ENCODE measurements around the gene MAD1L1. TPM values are rescaled to one million over a fixed set of nuclear protein-coding genes. Genes with fewer than 3 reads are reported as not detected.

The MAD1L1 gene
- total RNA-seq, 1 experiment from 2014 or later, result 184 TPM

GRCh38 chr7:2201686-2202360 is 30.9 kb downstream of the MAD1L1 start:
- DNase-seq (ENCODE audit: low read depth), result no peak

DNA sequence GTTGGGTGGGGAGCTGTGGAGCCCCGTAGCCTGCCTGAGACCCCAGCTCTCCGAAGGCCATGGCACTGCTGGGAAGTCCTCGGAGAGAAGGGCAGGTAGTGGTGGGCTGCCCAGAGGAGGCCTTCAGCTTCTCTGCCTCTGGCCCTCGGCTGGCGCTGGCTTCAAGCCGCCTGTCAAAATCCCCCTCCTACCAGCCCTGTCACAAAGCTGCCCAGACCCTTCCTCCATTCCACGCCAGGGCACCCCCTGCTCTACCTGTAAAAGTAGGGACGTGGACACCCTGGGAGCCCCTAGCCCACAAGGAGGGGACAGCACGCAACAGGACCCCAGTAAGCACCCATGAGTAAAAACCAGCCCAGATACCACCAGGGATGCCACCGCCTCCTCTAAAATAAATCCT is 31.6 kb downstream of the MAD1L1 start:
- DNase-seq (ENCODE audit: low read depth), result no peak

DNA sequence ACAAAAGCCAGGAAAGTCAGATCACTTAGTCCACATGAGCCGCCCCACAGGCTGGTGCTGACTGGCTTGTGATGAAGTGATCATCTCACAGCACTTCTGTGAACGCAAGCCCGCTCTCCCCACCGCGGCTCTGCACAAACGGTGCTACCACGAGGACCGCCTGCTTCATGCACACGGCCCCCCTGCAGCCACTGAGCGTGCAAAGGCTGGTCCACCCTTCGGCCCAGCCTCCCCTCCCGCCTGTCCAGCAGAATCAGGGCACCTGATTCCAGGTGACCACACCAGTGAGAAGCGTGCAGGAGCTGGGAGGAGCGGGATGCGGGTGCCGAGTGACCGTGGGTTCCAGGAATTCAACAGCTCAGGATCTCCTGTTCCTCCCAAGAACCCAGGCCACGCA is 32.2 kb downstream of the MAD1L1 start:
- DNase-seq (ENCODE audit: low read depth), result no peak

DNA sequence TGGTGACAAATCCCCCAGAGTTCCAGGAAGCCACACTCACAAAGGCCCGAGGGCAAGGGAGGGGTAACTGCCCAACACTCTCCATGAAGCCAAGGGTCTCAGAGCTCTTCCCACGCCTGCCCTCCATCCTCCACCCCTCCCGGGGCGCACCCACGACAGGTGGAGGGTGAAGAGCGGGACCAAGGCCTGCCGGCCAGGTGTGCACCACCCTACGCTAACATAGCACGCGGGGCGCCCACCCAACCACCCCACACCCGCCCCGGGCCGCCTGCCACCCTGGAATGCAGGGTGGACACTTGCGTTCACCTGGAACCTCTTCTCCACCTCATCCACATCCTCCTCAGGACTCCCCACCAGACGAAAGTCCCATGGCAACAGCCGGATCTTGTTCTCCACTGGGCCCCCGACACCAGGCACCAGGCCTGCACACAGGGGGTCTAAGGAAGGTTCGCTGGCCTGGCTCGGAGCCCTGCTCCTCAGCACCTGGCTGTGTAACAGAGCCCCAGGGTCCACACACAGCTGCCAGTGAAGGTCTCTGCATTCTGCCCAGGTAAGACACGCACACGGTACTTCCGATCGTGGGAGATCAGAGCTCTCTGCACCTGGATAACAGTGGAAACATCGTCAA is 32.7 kb downstream of the MAD1L1 start:
- no peak for DNase-seq (ENCODE audit: low read depth)

DNA sequence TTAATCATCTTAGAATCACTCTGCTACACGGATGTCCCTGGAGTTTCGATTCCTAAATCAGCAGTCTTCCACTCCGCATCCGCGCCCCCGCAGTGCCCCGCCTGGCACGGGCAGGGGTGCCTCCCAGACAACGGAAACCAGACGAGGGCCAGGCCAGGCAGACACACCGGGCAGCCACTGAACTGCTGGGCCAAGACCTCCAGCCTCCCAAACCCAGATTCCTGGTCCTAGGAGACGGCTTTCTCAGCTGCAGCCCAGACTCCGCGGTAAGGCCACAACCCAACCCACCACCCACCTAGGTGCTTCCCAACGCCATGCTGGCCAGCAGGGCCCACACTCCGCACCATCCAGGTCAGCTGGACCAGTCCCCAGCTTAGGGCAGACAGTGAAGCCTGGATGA is 33.2 kb downstream of the MAD1L1 start:
- DNase-seq (ENCODE audit: low read depth), result no peak

GRCh38 chr7:2198760-2199159 is 34.0 kb downstream of the MAD1L1 start:
- DNase-seq (ENCODE audit: low read depth), result no peak

DNA sequence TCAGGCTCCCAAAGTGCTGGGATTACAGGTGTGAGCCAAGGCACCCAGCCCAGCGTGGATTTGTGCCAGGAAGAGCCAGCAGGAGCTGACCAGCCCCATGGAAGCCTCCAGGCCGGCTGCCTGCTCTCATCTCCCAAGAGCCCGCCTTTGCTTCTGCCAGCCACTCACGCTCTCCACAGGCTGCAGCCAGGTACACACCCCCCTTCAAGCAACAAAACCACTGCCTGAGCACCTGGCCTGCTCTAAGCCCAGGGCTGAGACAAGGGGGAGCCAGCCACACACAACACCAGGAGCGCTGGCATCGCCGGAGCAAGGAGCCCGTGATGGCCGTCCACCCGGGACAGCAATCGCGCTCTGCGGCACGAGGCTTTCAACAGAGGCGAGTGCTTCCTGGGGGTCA is 34.5 kb downstream of the MAD1L1 start:
- DNase-seq (ENCODE audit: low read depth), result no peak

DNA sequence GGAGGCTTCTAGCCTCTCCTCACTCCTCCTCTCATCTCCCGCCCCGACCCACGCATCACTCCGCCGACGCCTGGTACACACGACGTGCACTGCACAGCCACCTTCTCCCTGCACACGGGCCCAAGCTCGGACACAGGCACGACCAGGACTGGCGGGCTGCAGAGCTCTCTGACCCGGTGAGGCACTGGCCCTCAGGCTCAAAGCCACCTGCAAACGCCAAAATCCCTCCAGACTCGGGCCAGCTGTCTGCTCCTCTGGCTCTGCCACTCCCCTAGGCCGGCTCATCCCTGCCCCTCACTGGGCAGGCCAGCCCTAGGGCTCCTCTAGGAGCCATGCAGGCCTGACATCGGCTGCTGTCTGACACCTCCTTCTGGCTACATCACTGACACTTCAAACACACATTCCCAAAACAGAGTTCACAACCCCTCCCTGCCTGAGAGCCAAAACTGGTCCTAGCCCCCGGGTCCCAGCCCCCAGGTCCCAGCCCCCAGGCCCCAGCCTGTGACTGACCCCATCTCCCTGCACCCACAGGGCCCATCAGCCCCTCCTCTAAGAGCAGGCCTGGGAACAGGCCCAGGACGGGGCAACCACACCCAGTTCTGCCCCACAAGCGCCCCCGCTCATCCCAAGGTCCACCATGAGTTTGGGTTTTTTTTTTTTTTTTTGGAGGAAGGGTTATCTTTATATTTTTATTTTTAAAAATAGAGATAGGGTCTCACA is 35.1 kb downstream of the MAD1L1 start:
- DNase-seq (ENCODE audit: low read depth), result no peak

GRCh38 chr7:2196381-2197378 is 36.1 kb downstream of the MAD1L1 start:
- DNase-seq (ENCODE audit: low read depth), result no peak

DNA sequence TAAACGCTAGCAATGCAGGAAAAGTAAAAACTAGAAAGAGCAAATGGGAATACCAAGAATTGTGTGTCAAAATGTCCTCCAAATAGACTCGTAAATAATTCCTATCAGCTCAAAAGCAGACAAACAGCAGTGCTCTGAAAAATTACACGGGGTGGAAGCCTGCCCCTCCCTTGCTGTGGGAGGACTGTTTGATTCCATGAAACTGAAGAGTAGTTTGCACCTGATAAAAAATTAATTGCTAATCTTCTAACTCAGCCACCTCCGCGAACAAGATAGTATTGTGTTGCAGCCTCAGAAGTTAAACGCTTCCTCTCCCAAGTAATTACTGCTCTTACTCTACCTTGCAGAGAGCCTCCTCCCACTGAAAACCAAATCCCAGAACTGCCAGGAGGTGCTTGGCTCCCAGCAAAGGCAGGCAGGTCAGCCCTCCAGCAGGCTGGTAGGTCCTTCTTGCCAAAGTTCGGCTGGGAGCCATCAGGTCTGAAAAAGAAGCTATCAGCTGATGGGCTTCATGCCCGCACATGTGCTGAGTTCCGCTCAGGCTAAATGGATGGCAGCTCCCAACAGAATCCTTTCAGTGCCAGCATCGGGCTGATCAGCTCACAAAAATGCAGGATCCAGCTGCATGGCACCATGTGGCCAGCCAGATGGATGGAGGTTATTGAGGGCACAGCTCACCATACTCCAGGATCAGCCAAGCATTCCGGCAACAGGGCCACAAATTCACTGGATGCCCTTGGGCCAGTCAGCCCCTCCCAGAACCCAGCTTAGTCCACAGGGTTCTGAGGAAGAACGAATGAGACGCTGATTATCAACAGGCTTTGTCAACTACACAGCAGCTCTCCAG is 37.1 kb downstream of the MAD1L1 start:
- DNase-seq (ENCODE audit: low read depth), result no peak

GRCh38 chr7:2193575-2194305 is 39.0 kb downstream of the MAD1L1 start:
- no peak for DNase-seq (ENCODE audit: low read depth)

GRCh38 chr7:2192831-2193534 is 39.8 kb downstream of the MAD1L1 start:
- DNase-seq (ENCODE audit: low read depth), result no peak

GRCh38 chr7:2191016-2191415 is 41.7 kb downstream of the MAD1L1 start:
- DNase-seq (ENCODE audit: low read depth), result no peak

DNA sequence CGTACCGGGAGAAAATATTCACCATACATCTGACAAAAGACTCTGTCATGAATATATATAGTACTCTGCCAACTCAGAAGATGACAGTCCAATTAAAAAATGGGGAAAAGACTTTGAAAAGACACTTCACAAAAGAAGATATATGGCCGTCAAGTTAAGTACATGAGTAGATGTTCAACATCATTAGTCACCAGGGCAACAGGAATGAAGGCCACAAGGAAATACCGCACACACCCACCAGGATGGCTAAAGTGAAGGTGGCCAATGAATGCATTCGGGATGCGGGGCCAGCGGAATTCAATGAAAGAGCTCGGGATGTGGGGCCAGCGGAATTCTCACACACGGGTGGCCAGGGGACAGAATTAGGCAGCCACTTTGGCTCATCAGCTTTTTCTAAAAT is 42.2 kb downstream of the MAD1L1 start:
- DNase-seq (ENCODE audit: low read depth), result peak; percentile 81

GRCh38 chr7:2186166-2186565 is 46.6 kb downstream of the MAD1L1 start:
- no peak for DNase-seq (ENCODE audit: low read depth)

GRCh38 chr7:2185715-2186114 is 47.0 kb downstream of the MAD1L1 start:
- no peak for DNase-seq (ENCODE audit: low read depth)

GRCh38 chr7:2182461-2182860 is 50.3 kb downstream of the MAD1L1 start:
- no peak for DNase-seq (ENCODE audit: low read depth)

GRCh38 chr7:2181077-2181854 is 51.5 kb downstream of the MAD1L1 start:
- DNase-seq (ENCODE audit: low read depth), result no peak

Measured in HT1080 (cell line).